Measurements from ENCODE around the gene MYO5C.
"Not testable (repeated sequence)": the region's sequence is repeated elsewhere in the genome, so short reads cannot be mapped to it uniquely, and the experiment has no call there.

MYO5C gene

DNA sequence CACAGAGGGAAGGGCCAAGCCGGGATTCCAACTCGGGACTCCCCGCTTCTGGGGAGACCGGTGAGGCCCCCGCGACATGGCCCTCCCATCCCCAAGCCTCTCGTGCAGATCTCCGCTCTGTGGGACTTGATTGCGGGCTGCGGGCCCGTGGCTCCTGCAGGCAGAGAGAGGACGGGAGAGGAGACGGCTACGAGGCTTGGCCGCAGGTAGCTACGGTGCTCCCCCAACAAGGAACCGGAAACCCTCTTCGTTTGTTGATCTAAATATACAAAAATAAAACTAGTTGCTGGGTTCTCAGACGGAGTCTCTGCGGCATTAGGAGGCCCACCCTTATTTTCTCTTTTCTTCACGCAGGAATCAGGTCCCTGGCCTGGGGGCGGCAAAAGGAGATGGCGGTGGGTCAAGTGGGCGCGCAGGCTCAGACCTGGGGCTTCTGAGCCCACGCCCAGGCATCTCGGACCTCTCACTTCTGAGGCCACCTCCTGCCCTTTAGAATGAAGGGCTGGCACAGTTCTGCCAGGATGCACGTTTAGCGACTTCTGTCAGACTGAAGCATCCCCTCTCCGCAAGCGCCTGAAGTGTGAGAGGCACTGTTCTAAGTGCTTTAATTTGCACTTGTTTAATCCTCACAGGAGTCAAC is 115.3 kb downstream of the MYO5C start:
- H3K4me3 Mint-ChIP-seq: peak overlapping the region; percentile 91
- H3K4me1 Mint-ChIP-seq: peaks cover 43% of the 10 kb centered on the region
- H3K27ac Mint-ChIP-seq (ENCODE audit: low read depth): peak overlapping the region; percentile 96
- peak; percentile 33 to 62 for DNase-seq (ENCODE audit: low spot score in 2 of 2)
- peak; percentile 53 for ATAC-seq (replicated peaks; ENCODE audit: extremely low read depth, poor library complexity, severe bottlenecking)
- peaks cover 24% of the 10 kb centered on the region for H3K36me3 Mint-ChIP-seq (ENCODE audit: insufficient read depth)
- no peaks in the 10 kb centered on the region for H3K9me3 Mint-ChIP-seq
- H3K27me3 Mint-ChIP-seq: no peaks in the 10 kb centered on the region

DNA sequence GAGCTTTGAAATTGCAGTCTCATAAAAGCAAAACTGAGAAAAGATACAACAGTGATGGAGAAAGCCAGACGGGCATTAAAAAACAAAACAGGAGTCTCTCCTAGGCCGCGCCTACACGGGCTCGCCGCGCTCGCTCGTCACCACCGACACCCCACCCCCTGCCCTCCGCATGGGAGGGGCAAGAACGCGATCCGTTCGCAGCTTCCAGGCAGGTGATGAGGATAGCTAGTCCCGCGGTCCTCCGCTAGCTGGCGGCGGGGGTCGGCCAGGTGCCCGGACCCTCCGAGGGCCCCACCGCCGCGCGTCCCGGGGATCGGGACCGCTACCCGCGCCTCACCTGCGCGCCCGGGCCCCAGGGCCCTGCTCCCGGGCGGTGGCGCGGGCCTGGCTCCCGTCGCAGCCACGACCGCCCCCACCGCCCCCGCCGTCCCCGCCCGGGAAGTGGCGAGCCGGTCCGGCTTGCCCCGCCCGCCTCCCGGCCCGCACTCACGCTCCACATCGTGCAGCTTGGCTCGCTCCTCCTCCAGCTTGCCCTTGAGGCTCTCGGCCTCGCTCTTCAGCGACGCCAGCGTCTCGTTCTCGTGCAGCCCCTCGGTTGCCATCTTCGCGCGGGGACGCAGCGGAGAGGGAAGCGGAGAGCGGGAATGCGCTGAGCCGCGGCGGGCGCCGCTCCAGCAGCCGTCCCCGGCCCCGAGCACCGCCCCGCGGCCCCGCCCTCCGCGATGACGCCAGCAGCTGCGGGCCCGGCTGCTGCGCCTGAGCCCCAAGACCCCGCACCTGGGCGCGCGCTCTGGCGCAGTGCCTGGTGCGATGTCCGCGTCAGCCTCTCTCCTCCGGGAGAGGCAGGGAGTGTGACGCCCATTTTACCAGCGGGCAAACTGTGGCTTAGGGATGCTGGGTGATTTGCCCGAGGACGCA is 116.1 kb downstream of the MYO5C start:
- ATAC-seq (replicated peaks; ENCODE audit: extremely low read depth, poor library complexity, severe bottlenecking): peak; percentile 83
- H3K9me3 Mint-ChIP-seq: no peaks in the 10 kb centered on the region
- H3K4me1 Mint-ChIP-seq: peaks cover 43% of the 10 kb centered on the region
- H3K4me3 Mint-ChIP-seq: peak overlapping the region; percentile 91
- DNase-seq (ENCODE audit: low spot score in 2 of 2): peak; percentile 80 to 87
- H3K36me3 Mint-ChIP-seq (ENCODE audit: insufficient read depth): peaks cover 24% of the 10 kb centered on the region
- H3K27me3 Mint-ChIP-seq: no peaks in the 10 kb centered on the region
- H3K27ac Mint-ChIP-seq (ENCODE audit: low read depth): peak overlapping the region; percentile 96

DNA sequence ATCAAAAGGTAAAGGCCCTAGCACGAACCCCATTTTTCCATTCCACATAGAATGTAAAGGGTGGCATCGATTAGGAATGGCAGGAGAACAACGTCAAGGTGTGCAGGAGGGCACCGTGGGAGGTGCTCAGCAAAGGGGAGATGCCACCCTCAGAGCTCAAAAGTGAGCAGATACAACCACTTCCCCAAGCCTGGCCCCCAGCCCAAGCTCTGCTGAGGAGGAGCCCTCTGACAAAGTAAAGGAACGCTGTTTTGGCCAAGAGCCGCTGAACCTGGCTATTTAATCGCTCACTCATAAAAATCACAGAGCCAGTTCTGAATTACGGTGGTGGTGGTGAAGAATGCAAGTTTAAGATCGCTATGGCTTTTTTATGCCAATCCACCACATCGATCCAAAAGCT is 116.8 kb downstream of the MYO5C start:
- H3K9me3 Mint-ChIP-seq: no peaks in the 10 kb centered on the region
- H3K36me3 Mint-ChIP-seq (ENCODE audit: insufficient read depth): peaks cover 24% of the 10 kb centered on the region
- ATAC-seq (replicated peaks; ENCODE audit: extremely low read depth, poor library complexity, severe bottlenecking): no peak
- peaks cover 50% of the 10 kb centered on the region for H3K4me1 Mint-ChIP-seq
- peak overlapping the region; percentile 91 for H3K4me3 Mint-ChIP-seq
- no peaks in the 10 kb centered on the region for H3K27me3 Mint-ChIP-seq
- H3K27ac Mint-ChIP-seq (ENCODE audit: low read depth): peak overlapping the region; percentile 96
- DNase-seq (ENCODE audit: low spot score in 2 of 2): no peak

DNA sequence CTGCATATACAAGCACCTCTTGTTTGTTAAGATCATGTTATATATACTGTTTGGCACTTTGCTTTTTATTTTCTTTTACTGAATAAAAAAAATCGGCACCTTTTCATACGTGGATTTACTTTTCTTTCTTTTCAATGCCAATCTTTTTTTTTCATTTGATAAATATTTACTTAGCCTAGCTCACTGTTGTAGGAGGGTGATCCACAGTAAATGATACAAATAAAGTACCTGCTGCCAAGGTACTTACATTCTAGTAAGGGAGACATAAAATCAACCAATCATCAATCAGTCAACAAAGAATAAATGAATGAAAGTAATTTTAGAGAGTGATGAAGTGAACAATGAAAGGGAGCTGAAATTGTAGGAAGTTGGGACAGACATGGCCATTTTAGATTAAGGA is 122.7 kb downstream of the MYO5C start:
- Mint-ChIP-seq H3K27ac (ENCODE audit: low read depth) (no peak overlapping the region), H3K36me3 (ENCODE audit: insufficient read depth) (peaks cover 2% of the 10 kb centered on the region), H3K4me3 (no peak overlapping the region), H3K4me1 (peaks cover 66% of the 10 kb centered on the region), H3K27me3 (no peaks in the 10 kb centered on the region), H3K9me3 (no peaks in the 10 kb centered on the region)
- ATAC-seq (replicated peaks; ENCODE audit: extremely low read depth, poor library complexity, severe bottlenecking) (no peak), DNase-seq (ENCODE audit: low spot score in 2 of 2) (no peak)

DNA sequence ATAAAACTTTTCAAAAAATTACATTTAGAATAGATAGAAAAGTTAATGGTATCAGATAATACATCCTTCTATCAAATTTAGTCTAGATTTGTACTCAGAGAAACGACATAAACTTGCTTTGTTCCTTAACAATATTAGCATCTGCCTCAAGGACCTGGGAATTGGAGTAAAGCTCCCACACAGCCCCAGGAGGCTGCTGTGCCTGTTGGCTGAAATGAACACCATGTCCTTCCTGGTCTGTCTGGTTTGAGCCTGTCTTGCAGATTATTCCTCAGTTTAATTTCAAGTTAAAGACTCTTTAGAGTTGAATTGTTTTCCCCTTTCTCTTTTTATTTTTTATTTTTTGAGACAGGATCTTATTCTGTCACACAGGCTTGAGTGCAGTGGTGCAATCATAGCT is 123.8 kb downstream of the MYO5C start:
- peaks cover 65% of the 10 kb centered on the region for H3K4me1 Mint-ChIP-seq
- no peaks in the 10 kb centered on the region for H3K9me3 Mint-ChIP-seq
- DNase-seq (ENCODE audit: low spot score in 2 of 2) (no peak), ATAC-seq (replicated peaks; ENCODE audit: extremely low read depth, poor library complexity, severe bottlenecking) (no peak)
- no peak overlapping the region for H3K27ac Mint-ChIP-seq (ENCODE audit: low read depth)
- H3K36me3 Mint-ChIP-seq (ENCODE audit: insufficient read depth): peaks cover 2% of the 10 kb centered on the region
- H3K4me3 Mint-ChIP-seq: no peak overlapping the region
- no peaks in the 10 kb centered on the region for H3K27me3 Mint-ChIP-seq

DNA sequence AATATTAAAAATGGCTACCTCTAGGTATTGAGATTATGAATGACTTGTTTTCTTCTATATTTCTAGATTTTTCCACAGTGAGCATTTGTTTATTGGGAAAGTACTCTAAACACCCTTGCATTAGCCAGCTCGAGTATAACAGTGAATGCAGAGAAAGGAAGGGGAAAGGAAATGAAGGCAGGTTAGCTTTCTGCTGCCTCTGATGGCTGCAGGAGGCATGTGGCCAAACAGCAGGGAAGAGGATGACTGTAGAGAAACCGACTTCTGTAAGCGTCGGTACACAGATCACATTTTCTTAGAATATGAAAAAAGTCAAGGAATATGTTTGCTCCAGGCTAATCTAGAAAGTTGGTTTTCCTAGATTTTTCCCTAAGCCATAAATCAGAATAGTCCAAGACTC is 124.2 kb downstream of the MYO5C start:
- H3K27ac Mint-ChIP-seq (ENCODE audit: low read depth): no peak overlapping the region
- DNase-seq (ENCODE audit: low spot score in 2 of 2) (no peak), ATAC-seq (replicated peaks; ENCODE audit: extremely low read depth, poor library complexity, severe bottlenecking) (peak; percentile 24)
- H3K36me3 Mint-ChIP-seq (ENCODE audit: insufficient read depth): peaks cover 2% of the 10 kb centered on the region
- no peaks in the 10 kb centered on the region for H3K9me3 Mint-ChIP-seq
- H3K4me1 Mint-ChIP-seq: peaks cover 65% of the 10 kb centered on the region
- H3K27me3 Mint-ChIP-seq: no peaks in the 10 kb centered on the region
- H3K4me3 Mint-ChIP-seq: no peak overlapping the region

DNA sequence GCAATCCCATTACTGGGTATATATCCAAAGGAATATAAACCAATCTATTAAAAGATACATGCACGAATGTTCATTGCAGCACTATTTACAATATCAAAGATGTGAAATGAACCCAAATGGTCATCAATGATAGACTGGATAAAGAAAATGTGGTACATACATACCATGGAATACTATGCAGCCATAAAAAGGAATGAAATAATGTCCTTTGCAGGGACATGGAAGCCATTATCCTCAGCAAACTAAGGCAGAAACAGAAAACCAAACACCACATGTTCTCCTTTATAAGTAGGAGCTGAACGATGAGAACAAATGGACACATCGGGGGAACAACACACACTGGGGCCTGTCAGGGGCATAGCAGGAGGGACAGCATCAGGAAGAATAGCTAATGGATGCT is 125.4 kb downstream of the MYO5C start:
- peaks cover 68% of the 10 kb centered on the region for H3K4me1 Mint-ChIP-seq
- not testable (repeated sequence) for H3K4me3 Mint-ChIP-seq; H3K36me3 Mint-ChIP-seq (ENCODE audit: insufficient read depth); DNase-seq (ENCODE audit: low spot score in 2 of 2); H3K27ac Mint-ChIP-seq (ENCODE audit: low read depth); H3K27me3 Mint-ChIP-seq; ATAC-seq (replicated peaks; ENCODE audit: extremely low read depth, poor library complexity, severe bottlenecking); H3K9me3 Mint-ChIP-seq

DNA sequence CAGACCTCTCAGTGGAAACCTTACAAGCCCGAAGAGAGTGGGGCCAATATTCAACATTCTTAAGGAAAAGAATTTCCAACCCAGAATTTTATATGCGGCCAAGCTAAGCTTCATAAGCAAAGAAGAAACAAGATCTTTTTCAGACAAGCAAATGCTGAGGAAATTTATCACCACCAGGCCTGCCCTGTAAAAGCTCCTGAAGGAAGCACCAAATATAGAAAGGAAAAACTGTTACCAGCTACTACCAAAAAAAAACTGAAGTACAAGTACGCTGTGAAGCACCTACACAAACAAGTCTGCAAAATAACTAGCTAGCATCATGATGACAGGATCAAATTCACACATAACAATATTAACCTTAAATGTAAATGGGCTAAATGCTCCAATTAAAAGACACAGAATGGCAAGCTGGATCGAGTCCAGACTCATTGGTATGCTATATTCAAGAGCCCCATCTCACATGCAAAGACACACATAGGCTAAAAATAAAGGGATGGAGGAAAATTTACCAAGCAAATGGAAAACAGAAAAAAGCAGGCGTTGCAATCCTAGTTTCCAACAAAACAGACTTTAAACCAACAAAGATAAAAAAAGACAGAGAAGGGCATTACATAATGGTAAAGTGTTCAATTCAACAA is 130.0 kb downstream of the MYO5C start:
- H3K4me1 Mint-ChIP-seq: peaks cover 51% of the 10 kb centered on the region
- not testable (repeated sequence) for H3K4me3 Mint-ChIP-seq

DNA sequence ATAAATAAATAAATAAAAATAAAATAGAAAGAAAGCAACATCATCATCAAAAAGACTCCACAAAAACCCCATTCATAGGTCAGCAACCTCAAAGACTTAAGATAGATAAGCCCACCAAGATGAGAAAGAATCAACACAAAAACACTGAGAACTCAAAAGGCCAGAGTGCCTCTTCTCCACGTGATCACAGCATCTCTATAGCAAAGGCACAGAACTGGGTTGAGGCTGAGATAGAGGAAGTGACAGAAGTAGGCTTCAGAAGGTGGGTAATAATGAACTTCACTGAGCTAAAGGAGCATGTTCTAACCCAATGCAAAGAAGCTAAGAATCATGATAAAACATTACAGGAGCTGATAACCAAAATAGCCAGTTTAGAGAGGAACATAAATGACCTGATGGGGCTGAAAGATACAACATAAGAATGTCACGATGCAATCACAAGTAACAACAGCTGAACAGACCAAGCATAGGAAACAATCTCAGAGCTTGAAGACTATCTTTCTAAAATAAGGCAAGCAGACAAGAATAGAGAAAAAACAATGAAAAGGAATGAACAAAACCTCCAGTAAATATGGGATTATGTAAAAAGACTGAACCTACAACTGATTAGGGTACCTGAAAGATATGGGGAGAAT is 130.9 kb downstream of the MYO5C start:
- ATAC-seq (replicated peaks; ENCODE audit: extremely low read depth, poor library complexity, severe bottlenecking): no peak
- peaks cover 42% of the 10 kb centered on the region for H3K4me1 Mint-ChIP-seq
- H3K4me3 Mint-ChIP-seq: no peak overlapping the region
- no peak for DNase-seq (ENCODE audit: low spot score in 2 of 2)
- peaks cover 13% of the 10 kb centered on the region for H3K36me3 Mint-ChIP-seq (ENCODE audit: insufficient read depth)
- no peaks in the 10 kb centered on the region for H3K9me3 Mint-ChIP-seq
- H3K27me3 Mint-ChIP-seq: no peaks in the 10 kb centered on the region
- no peak overlapping the region for H3K27ac Mint-ChIP-seq (ENCODE audit: low read depth)

More for the DNA sequence above, 130.0 kb downstream of the MYO5C start:
- not testable (repeated sequence) for H3K9me3 Mint-ChIP-seq; H3K27me3 Mint-ChIP-seq; H3K27ac Mint-ChIP-seq (ENCODE audit: low read depth); DNase-seq (ENCODE audit: low spot score in 2 of 2); ATAC-seq (replicated peaks; ENCODE audit: extremely low read depth, poor library complexity, severe bottlenecking)
- H3K36me3 Mint-ChIP-seq (ENCODE audit: insufficient read depth): peaks cover 12% of the 10 kb centered on the region

DNA sequence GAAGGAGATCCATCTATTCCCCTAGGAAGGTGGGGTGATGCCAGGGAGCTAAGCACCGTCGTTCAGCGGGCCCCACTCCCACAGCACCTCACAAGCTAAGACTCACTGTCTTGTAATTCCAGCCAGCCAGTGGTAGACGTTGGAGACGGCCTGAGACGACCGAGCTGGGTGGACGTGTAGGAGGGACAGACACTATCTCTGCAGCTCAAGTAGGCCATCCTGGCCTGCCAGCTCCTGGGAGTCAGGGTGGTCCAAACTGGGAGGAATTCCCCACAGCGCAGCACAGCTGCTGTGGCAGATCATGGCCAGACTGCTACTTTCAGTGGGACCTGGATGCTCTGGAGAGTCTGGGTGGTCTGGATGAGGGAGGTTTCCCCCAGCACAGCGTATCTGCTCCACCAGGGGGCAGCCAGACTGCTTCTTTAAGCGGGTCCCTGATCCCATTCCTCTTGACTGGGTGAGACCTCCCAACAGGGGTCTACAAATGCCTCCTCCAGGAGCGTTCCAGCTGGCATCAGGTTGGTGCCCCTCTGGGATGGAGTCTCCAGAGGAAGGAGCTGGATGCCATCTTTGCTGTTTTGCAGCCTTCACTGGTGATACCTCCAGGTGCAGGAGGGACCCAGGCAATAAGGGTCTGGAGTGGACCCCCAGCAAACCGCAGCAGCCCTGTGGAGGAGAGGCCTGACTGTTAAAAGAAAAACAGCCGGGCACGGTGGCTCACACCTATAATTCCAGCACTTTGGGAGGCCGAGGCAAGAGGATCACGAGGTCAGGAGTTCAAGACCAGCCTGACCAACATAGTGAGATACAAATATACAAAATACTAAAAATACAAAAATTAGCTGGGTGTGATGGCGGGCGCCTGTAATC is 132.0 kb downstream of the MYO5C start:
- Mint-ChIP-seq H3K36me3 (ENCODE audit: insufficient read depth) (peaks cover 17% of the 10 kb centered on the region), H3K4me3 (no peak overlapping the region), H3K27ac (ENCODE audit: low read depth) (no peak overlapping the region), H3K27me3 (no peaks in the 10 kb centered on the region), H3K9me3 (no peaks in the 10 kb centered on the region), H3K4me1 (peaks cover 36% of the 10 kb centered on the region)
- DNase-seq (ENCODE audit: low spot score in 2 of 2) (no peak), ATAC-seq (replicated peaks; ENCODE audit: extremely low read depth, poor library complexity, severe bottlenecking) (peak; percentile 24)

DNA sequence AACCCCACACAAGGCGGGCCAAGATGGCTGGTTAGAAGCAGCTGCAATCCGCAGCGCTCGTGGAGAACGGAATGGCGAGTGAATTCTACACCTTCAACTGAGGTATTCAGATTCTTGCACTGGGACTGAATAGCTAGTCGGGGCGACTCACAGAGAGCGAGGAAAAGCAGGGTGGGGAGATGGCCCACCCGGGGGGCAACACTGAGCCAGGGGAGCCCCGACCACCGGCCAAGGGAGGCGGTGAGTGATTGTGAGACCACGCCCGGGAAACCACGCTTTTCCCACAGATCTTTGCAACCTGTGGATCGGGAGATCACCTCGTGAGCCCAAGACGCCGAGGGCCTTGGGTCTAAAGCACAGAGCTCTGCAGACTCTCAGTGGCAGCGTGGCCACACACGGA is 132.7 kb downstream of the MYO5C start:
- DNase-seq (ENCODE audit: low spot score in 2 of 2) (no peak), ATAC-seq (replicated peaks; ENCODE audit: extremely low read depth, poor library complexity, severe bottlenecking) (no peak)
- Mint-ChIP-seq H3K9me3 (no peaks in the 10 kb centered on the region), H3K27ac (ENCODE audit: low read depth) (no peak overlapping the region), H3K27me3 (no peaks in the 10 kb centered on the region), H3K36me3 (ENCODE audit: insufficient read depth) (peaks cover 17% of the 10 kb centered on the region), H3K4me1 (peaks cover 29% of the 10 kb centered on the region), H3K4me3 (no peak overlapping the region)

DNA sequence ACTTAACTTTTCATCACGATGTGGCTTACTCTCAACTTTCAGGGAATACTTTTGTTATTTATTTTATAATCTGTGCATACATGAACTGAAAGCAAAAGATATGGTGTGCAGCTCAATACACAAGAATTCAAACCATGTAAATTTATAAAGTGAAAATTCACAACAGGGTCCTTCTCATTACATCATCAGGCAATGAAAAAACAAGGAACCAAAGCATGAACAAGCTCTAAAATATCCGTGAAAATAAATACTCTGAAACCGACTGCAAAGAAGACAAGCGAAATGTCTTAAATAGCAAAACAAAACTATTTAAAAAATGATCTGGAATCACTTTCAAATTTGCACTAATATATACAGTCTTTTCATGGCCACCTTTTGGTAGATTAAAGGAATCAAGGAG is 133.3 kb downstream of the MYO5C start:
- no peaks in the 10 kb centered on the region for H3K27me3 Mint-ChIP-seq
- DNase-seq (ENCODE audit: low spot score in 2 of 2) (no peak), ATAC-seq (replicated peaks; ENCODE audit: extremely low read depth, poor library complexity, severe bottlenecking) (no peak)
- no peaks in the 10 kb centered on the region for H3K9me3 Mint-ChIP-seq
- no peak overlapping the region for H3K27ac Mint-ChIP-seq (ENCODE audit: low read depth)
- H3K4me1 Mint-ChIP-seq: peaks cover 28% of the 10 kb centered on the region
- H3K36me3 Mint-ChIP-seq (ENCODE audit: insufficient read depth): peaks cover 17% of the 10 kb centered on the region
- H3K4me3 Mint-ChIP-seq: no peak overlapping the region
